ENCODE results near the gene ERBB4.

Gene ERBB4

DNA sequence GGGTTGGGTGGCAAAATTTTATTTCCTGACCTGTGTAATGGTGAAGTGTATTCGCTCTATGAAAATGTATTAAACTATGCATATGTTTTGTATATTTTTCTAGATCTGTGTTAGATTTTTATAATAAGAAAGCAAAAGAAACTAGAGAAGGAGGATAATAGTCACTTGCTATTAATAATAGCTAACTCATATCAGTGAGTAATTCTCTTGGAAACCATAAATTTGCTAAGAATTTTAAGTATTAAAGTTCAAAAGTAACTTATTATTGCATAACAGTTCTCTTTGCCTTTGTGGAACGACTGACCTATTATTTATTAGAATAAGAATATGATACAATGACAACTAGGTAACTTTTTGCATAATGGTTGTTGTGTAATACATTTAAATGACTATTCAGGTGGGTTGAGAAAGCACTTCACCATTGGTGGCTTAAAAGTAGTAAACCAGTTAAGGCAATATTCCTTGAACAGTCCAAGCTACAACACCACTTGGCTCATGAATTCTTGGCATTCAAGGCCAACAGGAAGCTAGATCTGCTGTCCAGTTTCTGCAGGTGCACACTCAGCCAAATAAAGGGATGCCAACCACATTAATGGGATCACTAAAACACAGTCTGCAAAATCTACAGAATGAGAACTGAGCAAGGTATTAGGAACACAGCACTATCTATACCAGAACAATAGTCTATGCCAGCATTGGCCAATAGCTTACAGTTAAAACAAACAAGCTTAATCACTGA lies 1060.9 kb downstream of the ERBB4 start:
- no peak overlapping the region for H3K4me3 ChIP-seq (ENCODE audit: low read depth, low read length)
- DNase-seq = no peak
- H3K36me3 ChIP-seq = no peaks in the 10 kb centered on the region
- no peaks in the 10 kb centered on the region for H3K9me3 ChIP-seq
- H3K27me3 ChIP-seq = no peaks in the 10 kb centered on the region
- no peaks in the 10 kb centered on the region for H3K4me1 ChIP-seq
- TF ChIP-seq, protein P1, sequence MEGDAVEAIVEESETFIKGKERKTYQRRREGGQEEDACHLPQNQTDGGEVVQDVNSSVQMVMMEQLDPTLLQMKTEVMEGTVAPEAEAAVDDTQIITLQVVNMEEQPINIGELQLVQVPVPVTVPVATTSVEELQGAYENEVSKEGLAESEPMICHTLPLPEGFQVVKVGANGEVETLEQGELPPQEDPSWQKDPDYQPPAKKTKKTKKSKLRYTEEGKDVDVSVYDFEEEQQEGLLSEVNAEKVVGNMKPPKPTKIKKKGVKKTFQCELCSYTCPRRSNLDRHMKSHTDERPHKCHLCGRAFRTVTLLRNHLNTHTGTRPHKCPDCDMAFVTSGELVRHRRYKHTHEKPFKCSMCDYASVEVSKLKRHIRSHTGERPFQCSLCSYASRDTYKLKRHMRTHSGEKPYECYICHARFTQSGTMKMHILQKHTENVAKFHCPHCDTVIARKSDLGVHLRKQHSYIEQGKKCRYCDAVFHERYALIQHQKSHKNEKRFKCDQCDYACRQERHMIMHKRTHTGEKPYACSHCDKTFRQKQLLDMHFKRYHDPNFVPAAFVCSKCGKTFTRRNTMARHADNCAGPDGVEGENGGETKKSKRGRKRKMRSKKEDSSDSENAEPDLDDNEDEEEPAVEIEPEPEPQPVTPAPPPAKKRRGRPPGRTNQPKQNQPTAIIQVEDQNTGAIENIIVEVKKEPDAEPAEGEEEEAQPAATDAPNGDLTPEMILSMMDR (IDR thresholded peaks at IDR 0.05; ENCODE audit: low read depth, low read length) = no peak

DNA sequence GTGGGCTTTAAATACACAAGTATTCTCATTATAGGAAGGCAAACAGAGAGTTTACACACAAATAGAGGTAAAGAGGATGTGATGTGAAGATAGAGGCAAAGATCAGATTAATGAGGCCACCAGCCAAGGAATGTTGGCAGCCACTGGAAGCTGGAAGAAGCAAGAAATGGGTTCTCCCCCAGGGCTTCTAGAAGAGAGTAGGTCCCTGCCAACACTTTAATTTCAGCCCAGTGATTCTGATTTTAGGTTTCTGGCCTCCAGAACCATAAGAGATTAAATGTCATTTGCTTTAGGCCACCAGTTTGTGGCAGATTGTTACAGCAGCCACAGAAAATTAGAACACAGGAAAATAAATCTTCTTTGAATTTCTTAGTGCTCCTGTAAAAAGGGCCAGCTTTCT lies 1065.5 kb downstream of the ERBB4 start:
- no peaks in the 10 kb centered on the region for H3K9me3 ChIP-seq
- H3K4me3 ChIP-seq (ENCODE audit: low read depth, low read length) = no peak overlapping the region
- H3K4me1 ChIP-seq = peaks cover 4% of the 10 kb centered on the region; the same call in 1 of the 2 replicates
- no peaks in the 10 kb centered on the region for H3K27me3 ChIP-seq
- no peaks in the 10 kb centered on the region for H3K36me3 ChIP-seq
- TF ChIP-seq, protein P1 (IDR thresholded peaks at IDR 0.05; ENCODE audit: low read depth, low read length) = no peak
- no peak for DNase-seq

DNA sequence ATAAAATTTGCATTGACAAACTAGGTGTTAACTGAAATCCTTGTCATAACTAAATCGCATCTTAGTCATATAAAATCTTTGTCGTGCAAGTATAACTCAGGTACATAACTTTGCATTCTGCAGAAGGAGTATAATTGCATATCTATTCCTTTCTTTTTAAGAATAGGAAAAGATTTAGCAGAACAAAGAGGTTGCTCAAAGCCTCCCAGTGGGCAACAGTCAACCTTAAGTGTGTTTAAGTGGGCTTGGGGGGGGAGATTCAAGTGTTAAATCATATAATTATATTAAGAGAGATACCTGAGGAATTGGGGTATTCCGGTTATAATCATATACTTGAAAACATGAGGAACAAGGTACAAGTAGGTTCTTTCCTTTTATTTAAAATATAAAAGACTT lies 1068.9 kb downstream of the ERBB4 start:
- no peaks in the 10 kb centered on the region for H3K9me3 ChIP-seq
- peaks cover 4% of the 10 kb centered on the region; the same call in 1 of the 2 replicates for H3K4me1 ChIP-seq
- DNase-seq = no peak
- H3K36me3 ChIP-seq = no peaks in the 10 kb centered on the region
- no peaks in the 10 kb centered on the region for H3K27me3 ChIP-seq
- H3K4me3 ChIP-seq (ENCODE audit: low read depth, low read length) = no peak overlapping the region
- TF ChIP-seq, protein P1 (IDR thresholded peaks at IDR 0.05; ENCODE audit: low read depth, low read length) = no peak

DNA sequence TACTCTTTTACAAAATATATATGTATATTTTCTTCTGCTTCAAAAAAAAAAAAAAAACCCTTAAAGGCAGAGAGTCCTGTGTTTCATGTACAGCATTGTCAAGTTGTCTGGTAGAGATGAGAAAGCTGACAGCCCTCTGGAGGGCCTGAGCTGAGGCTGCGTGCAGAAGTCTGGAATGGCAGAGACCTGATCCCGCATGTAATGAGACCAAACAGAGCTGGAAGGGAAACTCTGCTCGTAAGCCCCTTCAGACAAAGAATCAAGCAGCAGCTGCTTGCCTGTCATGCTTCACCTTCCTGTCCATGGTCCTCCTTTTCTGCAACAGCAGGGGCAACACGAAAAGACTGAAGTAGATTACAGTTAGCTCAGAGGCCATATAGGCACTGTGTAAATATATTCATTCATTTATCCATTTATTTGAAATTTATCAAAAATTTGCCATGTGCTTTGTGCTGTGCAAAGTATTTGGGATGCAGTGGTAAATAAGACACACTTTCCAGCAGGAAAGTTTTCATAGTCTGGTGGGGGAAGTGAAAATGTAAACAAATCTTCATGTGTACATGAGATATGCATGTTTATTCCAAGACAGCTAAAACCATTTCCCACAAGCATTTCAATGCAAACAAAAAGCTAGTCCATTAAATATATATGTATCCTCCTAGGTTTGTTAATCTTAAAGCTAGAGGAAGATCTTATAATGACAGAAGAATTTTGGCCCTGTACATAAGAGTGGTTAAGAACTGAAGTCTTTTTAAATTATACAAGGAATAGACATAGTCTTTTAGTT lies 1069.5 kb downstream of the ERBB4 start:
- Histone ChIP-seq H3K36me3 (no peaks in the 10 kb centered on the region), H3K9me3 (no peaks in the 10 kb centered on the region), H3K4me1 (peaks cover 4% of the 10 kb centered on the region; the same call in 1 of the 2 replicates), H3K4me3 (ENCODE audit: low read depth, low read length) (no peak overlapping the region), H3K27me3 (no peaks in the 10 kb centered on the region)
- no peak for DNase-seq
- TF ChIP-seq, protein P1 (IDR thresholded peaks at IDR 0.05; ENCODE audit: low read depth, low read length) = no peak

DNA sequence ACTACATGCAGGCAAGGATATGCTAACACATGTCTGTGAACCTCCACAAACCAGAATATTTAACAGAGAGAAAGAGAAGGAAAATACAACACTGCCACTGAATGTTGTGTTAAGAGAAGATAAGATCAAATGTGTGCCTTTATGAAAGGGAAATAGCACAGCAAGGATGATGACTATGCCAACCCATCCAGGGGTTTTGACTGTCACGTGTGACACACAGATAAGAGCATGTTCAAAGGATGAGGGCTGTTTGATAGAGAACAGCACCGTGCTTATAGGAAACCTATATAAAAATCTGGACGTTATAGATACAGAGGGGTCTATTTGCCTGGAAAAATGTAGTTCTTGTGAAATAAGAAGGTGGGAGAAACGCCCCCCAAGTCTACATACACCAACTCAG lies 1070.4 kb downstream of the ERBB4 start:
- TF ChIP-seq, protein P1 (IDR thresholded peaks at IDR 0.05; ENCODE audit: low read depth, low read length) = no peak
- DNase-seq = peak; percentile 6
- Histone ChIP-seq H3K27me3 (no peaks in the 10 kb centered on the region), H3K9me3 (no peaks in the 10 kb centered on the region), H3K36me3 (no peaks in the 10 kb centered on the region), H3K4me1 (peaks cover 4% of the 10 kb centered on the region; the same call in 1 of the 2 replicates), H3K4me3 (ENCODE audit: low read depth, low read length) (no peak overlapping the region)

DNA sequence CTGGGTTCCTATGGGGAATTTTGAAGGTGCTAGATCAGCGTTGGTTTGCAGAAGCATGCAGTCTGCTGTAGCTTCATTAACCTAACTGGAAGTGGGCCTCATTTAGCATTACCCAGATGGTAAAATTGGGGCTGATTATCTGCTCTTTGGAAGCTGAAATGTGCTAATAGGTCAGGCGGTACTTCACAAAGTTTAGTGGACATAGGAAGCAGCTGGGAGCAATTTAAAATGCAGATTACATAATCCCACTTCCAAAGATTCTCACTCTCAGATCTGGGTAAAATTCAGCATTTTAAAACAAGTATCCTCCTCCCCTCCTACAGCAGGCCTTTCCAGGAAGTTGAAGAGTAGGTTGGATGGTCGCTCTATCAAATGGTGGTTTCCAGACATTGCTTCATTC lies 1075.2 kb downstream of the ERBB4 start:
- Histone ChIP-seq H3K36me3 (no peaks in the 10 kb centered on the region), H3K27me3 (no peaks in the 10 kb centered on the region), H3K9me3 (no peaks in the 10 kb centered on the region), H3K4me1 (peaks cover 2% of the 10 kb centered on the region; the same call in 1 of the 2 replicates), H3K4me3 (ENCODE audit: low read depth, low read length) (no peak overlapping the region)
- TF ChIP-seq, protein P1 (IDR thresholded peaks at IDR 0.05; ENCODE audit: low read depth, low read length) = no peak
- no peak for DNase-seq
